NOMO-1 (cell line): ENCODE results near the gene PPP1R10.

ENCODE experiments used
- DNase-seq, 2 experiments: peaks; one replicate each; lab custom pipeline; 2025; ENCODE audit not compliant: unreplicated experiment in 2 of 2; lab: John Stamatoyannopoulos, UW

PPP1R10 gene

DNA sequence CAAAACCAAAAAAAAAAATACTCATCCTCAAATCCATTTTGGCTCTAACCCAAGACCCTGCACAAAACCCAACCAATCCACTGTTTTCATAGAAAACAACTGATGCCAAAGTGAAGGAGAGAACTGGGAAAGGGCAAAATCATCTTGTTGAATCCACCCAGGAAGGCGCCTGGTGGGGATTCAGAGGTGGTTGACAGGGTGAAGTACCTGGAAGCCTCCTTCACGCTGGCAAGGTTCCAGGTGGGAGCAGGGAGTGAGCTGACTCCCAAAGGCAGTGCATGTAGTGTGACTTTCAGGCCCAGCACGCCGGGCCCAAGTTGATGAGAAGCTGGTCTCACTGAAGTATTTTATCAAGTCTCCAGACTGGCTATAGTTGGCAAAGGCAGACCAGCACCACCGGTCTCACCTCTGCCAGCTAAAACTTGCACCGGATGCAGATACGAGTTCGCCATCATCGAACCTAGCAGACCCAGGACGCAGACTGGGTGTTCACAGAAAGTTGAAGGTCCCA, 16.5 kb downstream of the PPP1R10 start:
- no peak for DNase-seq

- no peak for DNase-seq
Observed at GRCh38 chr6:30599625-30600324, 17.3 kb downstream of the PPP1R10 start.

DNA sequence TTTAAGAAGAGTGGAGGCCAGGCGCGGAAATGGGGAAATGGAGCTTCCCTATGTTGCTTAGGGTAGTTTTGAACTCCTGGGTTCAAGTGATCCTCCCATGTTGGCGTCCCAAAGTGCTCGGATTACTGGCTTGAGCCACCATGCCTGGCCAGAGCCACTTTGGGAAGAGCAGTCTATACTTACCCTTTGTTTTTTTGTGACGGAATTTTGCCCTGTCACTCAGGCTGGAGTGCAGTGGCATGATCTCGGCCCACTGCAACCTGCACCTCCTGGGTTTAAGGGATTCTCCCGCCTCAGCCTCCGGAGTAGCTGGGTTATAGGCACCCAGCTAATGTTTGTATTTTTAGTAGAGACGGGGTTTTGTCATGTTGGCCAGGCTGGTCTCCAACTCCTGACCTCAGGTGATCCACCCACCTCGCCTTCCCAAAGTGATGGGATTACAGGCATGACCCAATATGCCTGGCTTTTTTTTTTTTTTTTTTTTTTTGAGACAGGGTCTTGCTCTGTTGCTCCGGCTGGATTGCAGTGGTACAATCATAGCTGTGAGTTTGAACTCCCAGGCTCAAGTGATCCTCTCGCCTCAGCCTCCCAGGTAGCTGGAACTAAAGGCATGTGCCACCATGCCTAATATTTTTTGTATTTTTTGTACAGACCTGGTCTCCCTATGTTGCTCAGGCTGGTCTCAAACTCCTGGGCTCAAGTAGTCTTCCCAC, 18.0 kb downstream of the PPP1R10 start:
- no peak for DNase-seq

- DNase-seq, result peak; percentile 34 to 55
Observed at GRCh38 chr6:30597315-30598144, 19.5 kb downstream of the PPP1R10 start.

DNA sequence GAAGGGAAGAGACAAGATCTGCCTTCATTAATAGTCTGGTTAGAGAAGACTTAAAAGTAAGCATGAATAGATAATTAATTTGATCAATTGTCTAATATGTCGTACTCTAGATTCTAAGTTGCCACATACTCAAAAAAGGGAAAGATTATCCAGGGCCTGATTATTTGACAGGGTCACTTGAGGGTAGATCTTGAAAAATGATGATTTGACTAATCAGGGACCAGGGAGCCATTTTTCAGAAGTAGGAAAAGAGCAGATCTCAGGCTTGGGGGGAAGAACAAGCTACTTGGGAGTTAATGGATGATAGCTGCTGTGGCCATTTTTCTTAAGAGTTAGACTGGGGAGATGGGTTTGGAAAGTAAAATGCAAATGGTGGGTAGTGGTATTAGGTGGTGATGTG, 24.8 kb downstream of the PPP1R10 start:
- DNase-seq, result no peak

DNA sequence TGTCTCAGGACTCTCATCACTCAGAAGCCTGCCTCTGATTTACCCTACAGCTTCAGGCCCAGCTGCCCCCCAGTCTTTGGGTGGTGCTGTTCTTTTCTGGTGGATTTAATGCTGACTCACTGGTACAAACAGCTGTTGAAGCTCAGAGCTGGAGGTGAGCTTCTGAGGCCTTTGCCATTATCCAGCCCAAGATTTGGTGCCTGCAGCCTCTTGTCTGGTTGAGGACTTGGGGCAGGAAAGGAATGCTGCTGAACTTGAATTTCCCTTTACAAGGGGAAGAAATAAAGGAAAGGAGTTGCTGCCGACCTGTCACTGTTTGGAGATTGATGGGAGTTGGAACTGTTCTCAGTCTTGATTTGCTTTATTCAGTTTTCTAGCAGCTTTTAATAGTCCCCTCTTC, 26.0 kb downstream of the PPP1R10 start:
- no peak for DNase-seq

DNA sequence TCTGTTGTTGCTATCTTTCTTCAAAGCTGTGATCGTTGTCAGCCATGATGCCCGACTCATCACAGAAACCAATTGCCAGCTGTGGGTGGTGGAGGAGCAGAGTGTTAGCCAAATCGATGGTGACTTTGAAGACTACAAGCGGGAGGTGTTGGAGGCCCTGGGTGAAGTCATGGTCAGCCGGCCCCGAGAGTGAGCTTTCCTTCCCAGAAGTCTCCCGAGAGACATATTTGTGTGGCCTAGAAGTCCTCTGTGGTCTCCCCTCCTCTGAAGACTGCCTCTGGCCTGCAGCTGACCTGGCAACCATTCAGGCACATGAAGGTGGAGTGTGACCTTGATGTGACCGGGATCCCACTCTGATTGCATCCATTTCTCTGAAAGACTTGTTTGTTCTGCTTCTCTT, 26.5 kb downstream of the PPP1R10 start:
- no peak for DNase-seq

- DNase-seq, result no peak
Observed at GRCh38 chr6:30589754-30590358, 27.2 kb downstream of the PPP1R10 start.

DNA sequence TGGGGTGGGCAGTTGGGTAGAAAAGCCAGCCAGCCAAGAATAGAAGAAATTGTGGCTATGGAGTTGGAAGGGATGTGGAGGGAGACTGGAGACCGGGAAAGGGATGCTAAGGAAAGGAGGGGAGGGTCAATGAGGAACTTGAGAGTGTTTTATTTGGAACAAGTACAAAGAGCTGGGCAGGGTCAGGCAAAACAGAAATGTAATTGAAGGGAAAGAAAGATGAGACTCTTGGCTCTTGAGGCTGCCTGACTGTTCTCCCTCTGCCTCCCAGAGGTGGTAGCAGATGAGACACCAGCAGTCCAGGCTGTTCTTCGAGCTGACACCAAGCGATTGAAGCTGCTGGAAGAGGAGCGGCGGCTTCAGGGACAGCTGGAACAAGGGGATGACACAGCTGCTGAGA, 33.1 kb downstream of the PPP1R10 start:
- no peak for DNase-seq

DNA sequence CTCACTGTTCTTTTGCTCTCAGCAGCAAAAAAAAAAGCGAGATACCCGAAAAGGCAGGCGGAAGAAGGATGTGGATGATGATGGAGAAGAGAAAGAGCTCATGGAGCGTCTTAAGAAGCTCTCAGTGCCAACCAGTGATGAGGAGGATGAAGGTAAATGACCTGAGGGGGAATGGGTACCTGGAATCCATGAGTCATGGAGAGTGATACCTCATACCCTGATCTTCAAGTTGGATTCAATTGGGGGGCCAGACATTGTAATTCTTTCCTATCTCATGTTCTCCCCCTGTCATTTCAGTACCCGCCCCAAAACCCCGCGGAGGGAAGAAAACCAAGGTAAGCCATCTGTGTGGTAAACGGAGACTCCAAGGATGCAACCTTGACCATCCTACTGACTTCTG, 39.0 kb downstream of the PPP1R10 start:
- DNase-seq, result no peak

GRCh38 chr6:30573113-30573512, 43.9 kb downstream of the PPP1R10 start:
- DNase-seq, result no peak

GRCh38 chr6:30572148-30572547, 44.9 kb downstream of the PPP1R10 start:
- DNase-seq, result no peak

DNA sequence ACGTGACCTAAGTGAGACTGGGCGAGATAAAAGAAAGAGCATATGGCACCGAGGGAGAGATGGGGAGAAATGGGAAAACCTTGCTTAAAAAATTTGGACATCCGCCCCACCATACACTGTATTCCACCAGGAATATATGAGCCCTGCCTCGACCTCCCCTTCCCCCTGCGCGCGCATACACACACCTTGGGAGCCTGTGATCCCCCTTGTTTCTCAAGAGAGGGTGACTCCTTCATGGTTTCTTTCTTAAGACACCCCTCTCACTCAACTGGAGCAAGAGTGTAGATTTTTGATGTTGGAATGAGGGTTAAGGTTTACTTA, 45.3 kb downstream of the PPP1R10 start:
- DNase-seq, result no peak

DNA sequence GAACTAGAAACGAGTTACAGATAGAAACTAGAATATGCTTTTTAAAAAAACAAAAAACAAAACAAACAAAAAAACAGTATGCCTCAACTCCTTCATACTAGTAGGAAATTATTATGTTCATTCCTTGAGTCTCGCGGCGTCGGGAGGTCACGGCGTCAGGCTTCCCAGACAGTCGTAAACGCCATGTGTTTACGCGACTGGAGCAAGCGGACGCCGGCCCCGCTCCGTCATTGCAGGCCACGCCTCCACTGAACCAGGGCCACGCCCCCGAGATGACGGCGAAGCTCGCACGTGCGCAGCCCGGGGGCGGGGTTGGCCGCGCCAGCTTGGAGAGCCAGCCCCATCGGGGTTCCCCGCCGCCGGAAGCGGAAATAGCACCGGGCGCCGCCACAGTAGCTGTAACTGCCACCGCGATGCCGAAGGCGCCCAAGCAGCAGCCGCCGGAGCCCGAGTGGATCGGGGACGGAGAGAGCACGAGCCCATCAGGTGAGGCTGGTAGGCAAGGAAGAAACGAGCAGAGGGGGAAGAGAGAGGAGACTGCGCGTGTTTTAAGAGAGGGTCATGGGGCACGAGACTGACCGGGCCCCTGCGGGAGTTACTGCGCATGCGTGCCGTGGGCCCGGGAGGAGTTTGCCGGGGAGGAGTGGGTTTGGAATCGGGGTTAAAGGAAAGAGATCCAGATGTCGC, 45.8 kb downstream of the PPP1R10 start, which contains the start of gene ABCF1:
Gene ABCF1 (plus strand): TSS at position 368 of the 687 bp plus-strand sequence. CDS start 46 bp downstream, at position 414.
- DNase-seq, result peak; percentile 95 to 98

- DNase-seq, result no peak
Observed at GRCh38 chr6:30570740-30571074, 46.3 kb downstream of the PPP1R10 start.

GRCh38 chr6:30570263-30570662, 46.8 kb downstream of the PPP1R10 start:
- DNase-seq, result no peak

DNA sequence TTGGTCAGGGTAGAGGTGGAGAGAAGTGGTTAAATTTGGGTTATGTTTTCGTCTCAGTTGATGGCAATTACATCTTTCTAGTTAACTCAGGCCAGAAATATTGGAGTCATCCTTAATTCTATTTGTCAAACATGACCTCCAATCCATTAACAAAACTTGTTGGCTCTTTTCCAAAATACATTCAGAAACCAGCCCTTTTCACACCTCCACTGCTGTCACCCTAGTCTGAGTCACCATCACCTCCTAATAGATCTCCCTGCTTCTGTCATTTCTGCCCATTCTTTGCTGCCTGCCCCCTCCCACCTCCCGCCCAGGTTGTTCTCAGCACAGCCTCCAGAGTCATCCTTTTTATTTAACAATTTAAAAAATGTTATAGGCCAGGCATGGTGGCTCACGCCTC, 48.8 kb downstream of the PPP1R10 start:
- no peak for DNase-seq

DNA sequence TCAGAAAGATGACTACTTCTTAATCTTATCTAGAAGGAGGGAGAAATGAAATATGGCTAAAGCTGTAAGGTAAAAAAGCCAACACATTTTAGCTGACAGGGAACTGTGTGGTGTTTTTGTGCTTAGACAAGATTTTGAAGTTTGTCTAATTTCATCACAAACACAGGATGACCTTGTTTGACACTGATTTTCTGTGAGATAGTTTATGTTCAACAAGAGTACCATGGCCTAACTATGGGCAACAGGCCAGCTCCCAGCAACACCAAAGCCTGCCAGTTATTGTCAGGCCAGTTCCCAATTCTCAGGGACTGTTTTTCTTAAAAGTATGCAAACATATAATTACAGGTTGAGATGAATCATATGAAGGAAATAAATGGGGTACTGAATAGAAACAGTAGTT, 51.3 kb downstream of the PPP1R10 start:
- no peak for DNase-seq

GRCh38 chr6:30564114-30564513, 52.9 kb downstream of the PPP1R10 start:
- no peak for DNase-seq
